ENCODE results near the gene ZNF81.
"Not testable (repeated sequence)": the region's sequence is repeated elsewhere in the genome, so short reads cannot be mapped to it uniquely, and the experiment has no call there.

ZNF81 gene

GRCh38 chrX:47836164-47837072 lies at the start of gene ZNF81:
ZNF81 (plus strand) TSS chrX:47836902; CDS start chrX:47846268, 9,366 bp downstream.
- DNase-seq = peak; percentile 93 to 100 (median 98)

GRCh38 chrX:47796433-47796906 lies 40.2 kb upstream of the ZNF81 start:
- no peak for DNase-seq

GRCh38 chrX:47797084-47797483 lies 39.6 kb upstream of the ZNF81 start:
- no peak for DNase-seq

GRCh38 chrX:47798861-47799260 lies 37.8 kb upstream of the ZNF81 start:
- no peak for DNase-seq

- DNase-seq = peak in 2 of 3 experiments; percentile 55 to 87
These were observed 34.1 kb upstream of the ZNF81 start for GRCh38 chrX:47802589-47802988.

GRCh38 chrX:47803103-47803502 lies 33.6 kb upstream of the ZNF81 start:
- DNase-seq = peak; percentile 0 to 84 (median 68)

GRCh38 chrX:47804315-47804714 lies 32.4 kb upstream of the ZNF81 start:
- no peak for DNase-seq

- DNase-seq = not testable (repeated sequence)
These were observed 30.9 kb upstream of the ZNF81 start for GRCh38 chrX:47805844-47806243.

GRCh38 chrX:47806415-47807271 lies 30.1 kb upstream of the ZNF81 start:
- not testable (repeated sequence) for DNase-seq

GRCh38 chrX:47807272-47807538 lies 29.5 kb upstream of the ZNF81 start:
- DNase-seq = not testable (repeated sequence)

- DNase-seq = no peak
These were observed 29.2 kb upstream of the ZNF81 start for GRCh38 chrX:47807548-47807947.

- no peak for DNase-seq
These were observed 27.6 kb upstream of the ZNF81 start for GRCh38 chrX:47808904-47809788.

GRCh38 chrX:47814851-47815250 lies 21.9 kb upstream of the ZNF81 start:
- no peak for DNase-seq

- no peak for DNase-seq
These were observed 20.5 kb upstream of the ZNF81 start for GRCh38 chrX:47815901-47816845.

- no peak for DNase-seq
These were observed 19.3 kb upstream of the ZNF81 start for GRCh38 chrX:47817421-47817820.

- DNase-seq = no peak
These were observed 18.8 kb upstream of the ZNF81 start for GRCh38 chrX:47817897-47818296.

GRCh38 chrX:47828984-47829383 lies 7.7 kb upstream of the ZNF81 start:
- DNase-seq = no peak

GRCh38 chrX:47831788-47832187 lies 4.9 kb upstream of the ZNF81 start:
- DNase-seq = peak; percentile 35 to 79 (median 55)

GRCh38 chrX:47838361-47838760 lies 1.7 kb downstream of the ZNF81 start:
- DNase-seq = no peak

GRCh38 chrX:47840111-47840510 lies 3.4 kb downstream of the ZNF81 start:
- no peak for DNase-seq

GRCh38 chrX:47843363-47843762 lies 6.7 kb downstream of the ZNF81 start:
- DNase-seq = no peak

- DNase-seq = no peak
These were observed 7.4 kb downstream of the ZNF81 start for GRCh38 chrX:47844117-47844516.
